ENCODE data around the gene GRPEL1.

DNA sequence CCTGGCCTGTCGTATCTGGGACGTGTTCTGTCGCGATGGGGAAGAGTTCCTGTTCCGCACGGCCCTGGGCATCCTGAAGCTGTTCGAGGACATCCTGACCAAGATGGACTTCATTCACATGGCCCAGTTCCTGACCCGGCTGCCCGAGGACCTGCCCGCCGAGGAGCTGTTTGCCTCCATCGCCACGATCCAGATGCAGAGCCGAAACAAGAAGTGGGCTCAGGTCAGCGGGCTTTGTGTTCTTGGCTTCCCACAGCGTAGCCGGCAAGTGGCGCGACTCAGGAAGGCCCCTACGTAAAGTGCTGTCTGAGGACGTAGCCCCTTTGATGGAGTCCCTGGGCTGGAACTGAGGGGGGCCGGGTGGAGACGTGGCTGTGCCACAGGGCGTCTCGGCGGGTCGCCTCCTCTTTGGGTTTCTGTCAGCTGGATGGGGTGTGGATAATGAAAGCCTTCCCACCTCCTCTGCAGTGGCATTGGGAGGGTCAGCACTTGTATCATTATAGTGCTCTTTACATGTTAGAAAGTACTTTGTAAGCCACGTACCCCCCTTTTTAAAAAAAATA is 42.7 kb downstream of the GRPEL1 start:
- no peak for TF ChIP-seq CREB1 (IDR thresholded peaks at IDR 0.05; ENCODE audit: low read depth)
- no peak for TF ChIP-seq YY1 (IDR thresholded peaks at IDR 0.05; ENCODE audit: low read depth, low read length)
- no peak for TF ChIP-seq LARP7 (IDR thresholded peaks at IDR 0.05)
- TF ChIP-seq EP300 (IDR thresholded peaks at IDR 0.05; ENCODE audit: borderline replicate concordance in 1 of 2, control insufficient read depth in 1 of 2, low read depth in 2 of 2, low read length in 2 of 2) = no peak
- no peak for TF ChIP-seq SIN3A (IDR thresholded peaks at IDR 0.05; ENCODE audit: low read depth, low read length)
- TF ChIP-seq, protein P1, sequence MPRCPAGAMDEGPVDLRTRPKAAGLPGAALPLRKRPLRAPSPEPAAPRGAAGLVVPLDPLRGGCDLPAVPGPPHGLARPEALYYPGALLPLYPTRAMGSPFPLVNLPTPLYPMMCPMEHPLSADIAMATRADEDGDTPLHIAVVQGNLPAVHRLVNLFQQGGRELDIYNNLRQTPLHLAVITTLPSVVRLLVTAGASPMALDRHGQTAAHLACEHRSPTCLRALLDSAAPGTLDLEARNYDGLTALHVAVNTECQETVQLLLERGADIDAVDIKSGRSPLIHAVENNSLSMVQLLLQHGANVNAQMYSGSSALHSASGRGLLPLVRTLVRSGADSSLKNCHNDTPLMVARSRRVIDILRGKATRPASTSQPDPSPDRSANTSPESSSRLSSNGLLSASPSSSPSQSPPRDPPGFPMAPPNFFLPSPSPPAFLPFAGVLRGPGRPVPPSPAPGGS (IDR thresholded peaks at IDR 0.05; ENCODE audit: borderline replicate concordance, insufficient read depth, low read depth, low read length, poor library complexity, severe bottlenecking) = no peak
- TF ChIP-seq, protein P2, sequence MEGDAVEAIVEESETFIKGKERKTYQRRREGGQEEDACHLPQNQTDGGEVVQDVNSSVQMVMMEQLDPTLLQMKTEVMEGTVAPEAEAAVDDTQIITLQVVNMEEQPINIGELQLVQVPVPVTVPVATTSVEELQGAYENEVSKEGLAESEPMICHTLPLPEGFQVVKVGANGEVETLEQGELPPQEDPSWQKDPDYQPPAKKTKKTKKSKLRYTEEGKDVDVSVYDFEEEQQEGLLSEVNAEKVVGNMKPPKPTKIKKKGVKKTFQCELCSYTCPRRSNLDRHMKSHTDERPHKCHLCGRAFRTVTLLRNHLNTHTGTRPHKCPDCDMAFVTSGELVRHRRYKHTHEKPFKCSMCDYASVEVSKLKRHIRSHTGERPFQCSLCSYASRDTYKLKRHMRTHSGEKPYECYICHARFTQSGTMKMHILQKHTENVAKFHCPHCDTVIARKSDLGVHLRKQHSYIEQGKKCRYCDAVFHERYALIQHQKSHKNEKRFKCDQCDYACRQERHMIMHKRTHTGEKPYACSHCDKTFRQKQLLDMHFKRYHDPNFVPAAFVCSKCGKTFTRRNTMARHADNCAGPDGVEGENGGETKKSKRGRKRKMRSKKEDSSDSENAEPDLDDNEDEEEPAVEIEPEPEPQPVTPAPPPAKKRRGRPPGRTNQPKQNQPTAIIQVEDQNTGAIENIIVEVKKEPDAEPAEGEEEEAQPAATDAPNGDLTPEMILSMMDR (IDR thresholded peaks at IDR 0.05 in 2 of 3, conservative IDR thresholded peaks at IDR 0.05 in 1 of 3; ENCODE audit: control insufficient read depth in 2 of 3, extremely low read depth in 1 of 3, insufficient read depth in 1 of 3, low read depth in 3 of 3, low read length in 3 of 3) = no peak
- no peak for TF ChIP-seq MEF2A (IDR thresholded peaks at IDR 0.05; ENCODE audit: insufficient read depth, low read depth, low read length)
- TF ChIP-seq, protein P3, sequence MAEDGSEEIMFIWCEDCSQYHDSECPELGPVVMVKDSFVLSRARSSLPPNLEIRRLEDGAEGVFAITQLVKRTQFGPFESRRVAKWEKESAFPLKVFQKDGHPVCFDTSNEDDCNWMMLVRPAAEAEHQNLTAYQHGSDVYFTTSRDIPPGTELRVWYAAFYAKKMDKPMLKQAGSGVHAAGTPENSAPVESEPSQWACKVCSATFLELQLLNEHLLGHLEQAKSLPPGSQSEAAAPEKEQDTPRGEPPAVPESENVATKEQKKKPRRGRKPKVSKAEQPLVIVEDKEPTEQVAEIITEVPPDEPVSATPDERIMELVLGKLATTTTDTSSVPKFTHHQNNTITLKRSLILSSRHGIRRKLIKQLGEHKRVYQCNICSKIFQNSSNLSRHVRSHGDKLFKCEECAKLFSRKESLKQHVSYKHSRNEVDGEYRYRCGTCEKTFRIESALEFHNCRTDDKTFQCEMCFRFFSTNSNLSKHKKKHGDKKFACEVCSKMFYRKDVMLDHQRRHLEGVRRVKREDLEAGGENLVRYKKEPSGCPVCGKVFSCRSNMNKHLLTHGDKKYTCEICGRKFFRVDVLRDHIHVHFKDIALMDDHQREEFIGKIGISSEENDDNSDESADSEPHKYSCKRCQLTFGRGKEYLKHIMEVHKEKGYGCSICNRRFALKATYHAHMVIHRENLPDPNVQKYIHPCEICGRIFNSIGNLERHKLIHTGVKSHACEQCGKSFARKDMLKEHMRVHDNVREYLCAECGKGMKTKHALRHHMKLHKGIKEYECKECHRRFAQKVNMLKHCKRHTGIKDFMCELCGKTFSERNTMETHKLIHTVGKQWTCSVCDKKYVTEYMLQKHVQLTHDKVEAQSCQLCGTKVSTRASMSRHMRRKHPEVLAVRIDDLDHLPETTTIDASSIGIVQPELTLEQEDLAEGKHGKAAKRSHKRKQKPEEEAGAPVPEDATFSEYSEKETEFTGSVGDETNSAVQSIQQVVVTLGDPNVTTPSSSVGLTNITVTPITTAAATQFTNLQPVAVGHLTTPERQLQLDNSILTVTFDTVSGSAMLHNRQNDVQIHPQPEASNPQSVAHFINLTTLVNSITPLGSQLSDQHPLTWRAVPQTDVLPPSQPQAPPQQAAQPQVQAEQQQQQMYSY (CRISPR knock-in tag; IDR thresholded peaks at IDR 0.05) = no peak
- TF ChIP-seq, protein P4, sequence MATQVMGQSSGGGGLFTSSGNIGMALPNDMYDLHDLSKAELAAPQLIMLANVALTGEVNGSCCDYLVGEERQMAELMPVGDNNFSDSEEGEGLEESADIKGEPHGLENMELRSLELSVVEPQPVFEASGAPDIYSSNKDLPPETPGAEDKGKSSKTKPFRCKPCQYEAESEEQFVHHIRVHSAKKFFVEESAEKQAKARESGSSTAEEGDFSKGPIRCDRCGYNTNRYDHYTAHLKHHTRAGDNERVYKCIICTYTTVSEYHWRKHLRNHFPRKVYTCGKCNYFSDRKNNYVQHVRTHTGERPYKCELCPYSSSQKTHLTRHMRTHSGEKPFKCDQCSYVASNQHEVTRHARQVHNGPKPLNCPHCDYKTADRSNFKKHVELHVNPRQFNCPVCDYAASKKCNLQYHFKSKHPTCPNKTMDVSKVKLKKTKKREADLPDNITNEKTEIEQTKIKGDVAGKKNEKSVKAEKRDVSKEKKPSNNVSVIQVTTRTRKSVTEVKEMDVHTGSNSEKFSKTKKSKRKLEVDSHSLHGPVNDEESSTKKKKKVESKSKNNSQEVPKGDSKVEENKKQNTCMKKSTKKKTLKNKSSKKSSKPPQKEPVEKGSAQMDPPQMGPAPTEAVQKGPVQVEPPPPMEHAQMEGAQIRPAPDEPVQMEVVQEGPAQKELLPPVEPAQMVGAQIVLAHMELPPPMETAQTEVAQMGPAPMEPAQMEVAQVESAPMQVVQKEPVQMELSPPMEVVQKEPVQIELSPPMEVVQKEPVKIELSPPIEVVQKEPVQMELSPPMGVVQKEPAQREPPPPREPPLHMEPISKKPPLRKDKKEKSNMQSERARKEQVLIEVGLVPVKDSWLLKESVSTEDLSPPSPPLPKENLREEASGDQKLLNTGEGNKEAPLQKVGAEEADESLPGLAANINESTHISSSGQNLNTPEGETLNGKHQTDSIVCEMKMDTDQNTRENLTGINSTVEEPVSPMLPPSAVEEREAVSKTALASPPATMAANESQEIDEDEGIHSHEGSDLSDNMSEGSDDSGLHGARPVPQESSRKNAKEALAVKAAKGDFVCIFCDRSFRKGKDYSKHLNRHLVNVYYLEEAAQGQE (IDR thresholded peaks at IDR 0.05; ENCODE audit: low read depth, low read length) = no peak
- no peak for TF ChIP-seq POLR2AphosphoS5 (IDR thresholded peaks at IDR 0.05; ENCODE audit: low read length)
- TF ChIP-seq MTA3 (IDR thresholded peaks at IDR 0.05; ENCODE audit: borderline replicate concordance, low read length) = no peak
